ENCODE results near the gene GNA14.
"Not testable (repeated sequence)": the region's sequence is repeated elsewhere in the genome, so short reads cannot be mapped to it uniquely, and the experiment has no call there.

The GNA14 gene

DNA sequence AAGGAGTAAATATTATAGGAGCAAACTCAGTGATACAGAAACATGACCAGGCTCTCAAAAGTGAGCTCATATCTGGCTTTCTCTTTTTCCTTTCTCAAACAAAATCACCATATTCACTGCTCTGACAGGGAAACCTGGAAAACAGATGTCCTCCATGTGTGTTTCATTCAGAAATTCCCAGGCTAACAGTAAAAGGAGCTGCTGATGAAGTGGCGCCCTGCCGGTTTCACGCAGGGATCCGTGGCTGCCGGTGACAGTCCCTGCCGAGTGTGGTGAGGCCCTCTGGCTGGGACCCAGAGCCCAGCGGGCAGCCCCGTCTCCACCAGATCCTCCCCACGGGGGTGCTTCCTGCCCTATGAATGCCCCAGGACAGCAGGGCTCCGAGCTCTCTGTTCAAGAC, 208.1 kb downstream of the GNA14 start:
- no peak for DNase-seq

DNA sequence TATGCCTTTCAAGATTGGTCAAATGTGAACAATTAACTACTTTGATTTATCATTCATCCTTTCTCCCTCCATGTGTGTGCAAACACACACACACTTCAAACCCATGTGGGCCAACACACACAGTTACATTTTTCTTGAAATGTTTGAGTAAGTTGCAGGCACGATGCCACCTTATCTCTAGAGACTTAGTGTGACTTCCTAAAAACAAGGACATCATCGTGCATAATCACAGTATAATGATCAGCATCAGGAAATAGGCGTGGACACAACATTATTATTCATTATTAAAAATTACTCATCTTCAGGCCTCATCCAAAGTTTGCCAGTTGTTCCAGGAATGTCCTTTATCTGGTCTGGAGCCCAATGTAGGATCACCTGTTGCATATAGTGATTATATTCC, 209.5 kb downstream of the GNA14 start:
- DNase-seq, result no peak

DNA sequence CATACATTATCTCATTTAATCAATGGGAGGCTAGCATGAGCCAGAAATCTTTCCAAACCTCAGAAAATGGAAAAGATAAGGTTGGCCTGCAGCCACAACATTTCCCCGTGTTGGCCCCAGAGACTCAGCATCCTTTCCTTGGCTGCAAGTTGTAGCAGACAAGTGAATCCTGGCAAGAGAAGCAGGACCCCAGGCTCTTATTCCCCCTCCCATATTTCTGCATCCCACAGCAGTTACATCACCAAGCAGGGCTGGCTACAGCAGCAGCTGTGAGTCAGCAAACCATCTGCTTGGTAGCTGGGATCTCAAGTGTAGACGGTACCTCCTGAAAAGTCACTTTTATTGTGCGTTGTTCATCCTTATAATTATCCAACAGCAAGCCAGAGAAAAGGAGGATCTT, 212.4 kb downstream of the GNA14 start:
- no peak for DNase-seq

DNA sequence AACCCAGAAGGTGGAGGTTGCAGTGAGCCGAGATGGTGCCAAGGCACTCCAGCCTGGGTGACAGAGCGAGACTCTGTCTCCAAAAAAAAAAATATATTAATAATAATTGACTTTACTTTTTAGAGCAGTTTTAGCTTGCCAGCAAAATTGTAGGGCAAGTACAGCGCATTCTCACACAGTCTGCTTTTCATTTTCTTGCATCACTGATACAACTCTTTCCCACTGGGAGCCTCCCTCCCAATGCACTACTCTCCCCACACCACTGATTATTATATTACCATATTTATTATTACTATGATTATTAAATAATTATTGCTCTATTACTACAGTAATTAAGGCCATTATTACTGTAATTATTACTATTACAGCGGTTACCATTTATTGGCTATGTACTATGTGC, 212.8 kb downstream of the GNA14 start:
- DNase-seq, result no peak

DNA sequence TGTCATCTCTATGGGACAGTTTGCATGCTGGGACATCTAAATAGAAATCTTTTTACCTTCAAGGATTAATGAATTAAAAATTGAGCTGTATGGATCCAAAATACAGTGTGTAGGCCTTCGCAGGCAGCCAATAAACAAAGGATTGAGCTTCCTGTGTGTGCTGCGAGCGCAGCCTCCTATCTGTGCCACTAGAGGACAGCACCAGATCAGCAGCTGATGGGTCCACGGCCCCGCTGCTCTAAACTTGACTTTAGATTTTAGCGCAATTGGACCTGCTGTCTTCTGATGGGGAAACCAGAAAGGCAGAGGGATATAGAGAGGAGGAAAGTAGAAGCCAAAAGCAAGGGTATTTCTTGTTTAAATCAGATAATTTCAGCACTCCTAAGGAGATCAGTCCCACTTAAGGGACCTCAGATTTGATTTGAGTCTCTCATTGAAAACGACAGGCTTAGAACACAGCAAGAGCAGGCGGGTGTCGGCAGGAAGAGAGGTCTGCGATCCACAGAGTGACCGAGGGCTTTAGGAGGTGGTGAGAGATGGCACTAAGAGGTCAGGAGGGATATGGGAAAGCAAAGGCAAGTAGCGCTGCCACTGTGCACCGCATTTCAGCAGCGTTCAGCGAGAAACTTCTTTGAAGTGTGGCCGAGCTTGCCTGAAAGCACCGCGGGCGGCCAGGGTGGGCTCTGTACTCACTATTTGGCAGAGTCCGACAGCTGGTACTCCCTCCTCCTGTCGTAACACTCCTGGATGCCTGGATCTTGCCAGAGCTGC, 214.3 kb downstream of the GNA14 start:
- DNase-seq, result peak; percentile 35

DNA sequence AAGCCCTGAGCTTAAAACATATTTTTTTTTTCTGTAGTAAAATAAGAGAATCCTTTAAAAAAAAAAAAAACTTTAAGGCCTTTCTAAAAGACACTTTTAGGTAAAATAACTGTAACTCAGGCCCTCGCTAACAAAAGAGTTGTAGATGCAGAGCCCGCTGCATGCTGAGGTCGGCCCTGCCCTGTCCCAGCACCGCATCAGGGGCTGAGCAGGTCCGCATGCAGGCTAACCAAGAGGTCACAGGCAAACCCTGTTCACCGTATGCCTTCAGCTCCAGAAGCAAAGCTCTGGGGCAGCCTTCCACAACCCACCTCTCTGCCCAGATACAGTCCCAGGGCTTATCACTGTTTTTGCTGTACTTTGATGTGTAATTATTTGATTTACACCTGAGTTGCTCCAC, 216.1 kb downstream of the GNA14 start:
- no peak for DNase-seq

DNA sequence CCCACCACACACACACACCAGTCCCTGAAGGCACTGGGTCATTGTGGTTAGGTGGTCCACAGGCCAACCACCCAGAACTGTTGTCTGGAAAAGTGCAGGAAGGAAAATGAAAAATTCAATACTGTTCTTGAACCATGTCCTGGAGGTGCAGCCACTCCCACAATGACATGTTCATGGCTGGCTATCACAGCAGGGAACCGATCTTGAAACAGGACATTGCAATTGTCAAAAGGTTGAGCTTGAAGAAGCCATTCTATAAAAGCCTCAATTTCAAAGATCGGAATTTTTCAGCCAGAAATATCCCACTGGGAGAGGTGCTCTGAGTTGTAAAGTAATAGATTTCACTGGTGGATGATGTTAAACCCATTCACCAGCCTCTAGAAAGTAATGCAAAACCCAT, 218.2 kb downstream of the GNA14 start:
- no peak for DNase-seq

DNA sequence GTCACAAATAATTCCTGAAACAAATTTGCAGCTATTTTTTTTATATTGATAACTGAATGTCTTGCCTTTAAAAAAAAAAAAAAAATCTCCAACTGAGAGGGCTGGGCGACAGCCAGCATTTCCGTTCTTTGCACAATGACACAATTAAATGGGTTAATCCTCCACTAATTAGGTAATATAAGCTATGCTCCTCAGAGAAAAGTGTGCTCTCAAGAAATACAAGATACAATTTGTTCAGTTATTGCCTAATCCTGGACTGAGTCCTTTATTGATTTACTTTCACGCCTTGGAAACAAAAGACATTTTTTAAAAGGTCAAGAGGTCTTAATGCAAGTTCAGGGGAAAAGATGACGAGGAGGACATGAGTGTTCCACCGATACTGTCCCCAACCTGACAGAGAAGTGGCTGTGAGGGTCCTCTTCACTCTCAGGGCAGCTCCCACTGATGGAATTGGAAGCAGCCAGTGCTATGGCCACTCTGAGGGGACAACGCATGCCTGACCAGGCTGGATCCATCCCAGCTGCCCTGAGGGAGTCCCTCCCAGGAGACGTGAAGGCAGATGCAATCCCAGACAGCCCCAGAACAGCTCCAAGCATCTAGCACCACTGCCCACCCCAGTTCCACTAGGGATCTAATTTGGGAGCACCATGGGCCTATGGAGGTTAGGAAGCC, 220.7 kb downstream of the GNA14 start:
- no peak for DNase-seq

DNA sequence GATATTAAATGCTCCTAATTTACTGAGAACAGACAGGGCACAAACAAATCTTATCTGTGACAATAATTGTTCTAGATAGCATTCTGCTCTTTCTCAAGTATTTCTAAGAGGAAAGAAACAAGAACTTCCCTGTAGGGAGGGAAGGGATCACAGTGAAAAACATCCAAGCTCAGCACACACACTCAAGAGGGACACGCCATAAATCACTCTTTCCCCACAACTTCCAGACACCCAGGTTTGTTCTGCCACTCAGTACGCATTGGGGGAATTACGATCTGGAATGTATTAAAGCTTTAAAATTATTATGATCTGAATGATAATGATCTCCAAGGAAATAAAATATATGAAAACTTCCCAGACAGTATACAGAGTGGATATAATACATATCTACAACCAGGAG, 221.4 kb downstream of the GNA14 start:
- DNase-seq, result no peak

DNA sequence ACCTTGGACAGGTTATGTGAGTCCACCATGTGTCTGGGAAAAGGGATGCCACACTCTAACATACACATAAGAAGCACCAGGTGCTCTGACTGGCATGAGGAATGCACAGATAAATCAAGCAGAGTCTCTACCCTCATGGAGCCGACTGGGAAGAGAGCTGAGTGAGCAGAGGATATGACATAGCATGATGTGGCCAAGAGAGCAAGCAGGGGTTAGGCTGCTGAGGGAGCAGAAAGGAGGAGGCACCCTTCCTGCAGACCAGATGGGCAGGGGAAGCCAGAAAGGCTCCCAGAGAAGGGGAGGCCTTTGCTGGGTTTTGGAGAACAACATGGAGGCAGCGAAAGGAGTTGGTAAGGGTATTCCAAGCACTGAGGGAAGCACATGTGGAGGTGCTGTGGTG, 223.1 kb downstream of the GNA14 start:
- DNase-seq, result no peak

DNA sequence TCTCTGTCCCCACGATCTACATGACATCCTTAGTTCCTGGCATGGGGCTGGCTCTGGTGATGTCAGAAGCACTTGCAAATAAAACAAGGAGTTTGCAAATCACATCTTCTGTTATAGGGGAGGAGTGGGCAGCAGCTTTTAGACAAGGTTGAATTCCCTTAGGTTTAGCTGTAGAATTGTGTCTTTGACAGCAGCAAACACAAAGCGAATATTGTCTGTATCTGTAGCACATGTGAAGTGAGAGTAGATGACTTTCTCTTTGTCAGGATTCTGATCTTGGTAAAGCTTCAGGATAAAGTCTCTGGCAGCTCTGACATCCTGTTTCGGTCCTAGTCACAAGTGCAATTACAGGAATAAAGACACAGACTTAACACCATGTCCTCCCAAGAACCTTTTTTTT, 224.3 kb downstream of the GNA14 start:
- DNase-seq, result no peak

DNA sequence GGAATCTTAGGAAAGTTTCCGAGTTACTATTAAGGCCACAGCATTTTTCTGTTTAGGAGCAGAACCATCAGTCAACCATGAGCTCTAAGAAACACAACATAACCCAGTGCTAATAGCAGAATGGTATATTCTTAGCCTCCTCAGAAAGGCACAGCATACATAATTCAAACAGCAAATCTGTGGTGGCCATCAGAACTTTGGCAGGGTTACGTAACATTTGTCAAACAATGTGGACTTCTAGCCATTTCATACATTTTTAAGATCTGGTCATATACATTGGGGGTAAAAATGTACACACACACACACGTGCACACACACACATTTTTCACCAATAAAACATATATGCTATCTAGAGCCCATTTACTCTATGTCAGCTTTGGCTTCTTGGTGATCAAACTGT, 225.2 kb downstream of the GNA14 start:
- no peak for DNase-seq

DNA sequence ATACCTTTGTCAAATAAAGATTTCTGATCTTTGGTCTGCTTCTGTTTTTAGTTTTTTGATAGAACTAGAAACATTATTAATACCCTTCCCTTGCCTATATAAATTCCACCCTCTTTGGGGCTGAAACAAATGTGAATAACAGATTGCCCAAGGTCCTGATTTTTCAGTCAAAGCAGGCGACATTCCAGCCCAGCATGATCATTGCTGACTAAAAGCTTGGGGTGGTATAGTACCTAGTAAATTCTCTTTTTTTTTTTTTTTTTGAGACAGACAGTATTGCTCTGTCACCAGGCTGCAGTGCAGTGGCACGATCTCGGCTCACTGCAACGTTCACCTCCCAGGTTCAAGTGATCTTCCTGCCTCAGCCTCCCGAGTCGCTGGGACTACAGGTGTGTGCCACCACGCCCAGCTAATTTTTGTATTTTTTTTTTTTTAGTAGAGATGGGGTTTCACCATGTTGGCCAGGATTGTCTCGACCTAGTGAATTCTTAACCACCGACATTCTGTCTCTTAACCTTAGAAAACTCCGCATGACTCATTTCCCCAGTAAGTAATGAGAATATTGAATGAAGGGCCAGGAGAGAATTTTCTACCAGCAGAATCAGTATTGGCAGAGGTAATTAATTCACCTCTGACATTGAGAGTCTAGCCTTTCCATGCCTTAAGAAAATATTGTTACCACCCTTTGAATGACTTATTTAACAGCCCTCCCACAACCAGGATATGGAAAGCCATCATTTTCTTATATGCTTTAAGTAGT, 226.4 kb downstream of the GNA14 start:
- no peak for DNase-seq

DNA sequence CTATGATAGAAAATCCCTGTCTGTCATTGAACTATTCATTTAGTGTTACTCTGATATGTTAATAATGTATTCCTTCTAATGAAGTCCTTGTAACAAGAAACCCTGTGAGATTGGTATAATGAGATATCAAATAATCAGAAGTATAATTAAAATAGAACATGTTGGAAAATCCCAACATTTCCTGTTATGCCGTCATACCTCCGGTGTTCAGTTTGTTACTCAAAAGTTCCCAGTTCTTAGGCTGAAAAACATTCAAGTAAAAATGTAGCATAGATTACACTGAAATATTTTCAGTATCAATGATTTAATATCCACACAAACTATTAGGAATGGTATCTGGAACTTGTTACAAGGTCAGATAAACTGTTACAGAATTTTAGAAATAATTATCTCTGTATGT, 227.5 kb downstream of the GNA14 start:
- no peak for DNase-seq

DNA sequence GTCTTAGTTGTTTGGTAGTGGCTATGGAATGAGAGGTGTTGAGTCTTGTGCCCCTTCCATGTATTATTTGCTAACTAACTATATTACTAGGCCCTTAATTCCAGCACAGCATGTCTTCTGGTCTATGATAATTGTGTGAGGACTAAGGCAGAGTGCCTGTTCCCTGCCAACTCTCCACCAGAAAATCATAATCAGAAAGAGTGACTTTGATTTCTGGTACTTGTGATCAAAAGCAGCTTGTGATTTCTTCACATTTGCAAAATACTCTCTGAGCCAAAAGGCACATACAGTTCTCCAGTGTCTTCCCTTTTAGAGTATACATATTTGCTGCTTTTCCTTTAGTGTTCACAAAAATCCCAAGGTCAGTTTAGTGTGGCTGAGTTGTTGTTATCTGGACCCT, 229.9 kb downstream of the GNA14 start:
- DNase-seq, result no peak

DNA sequence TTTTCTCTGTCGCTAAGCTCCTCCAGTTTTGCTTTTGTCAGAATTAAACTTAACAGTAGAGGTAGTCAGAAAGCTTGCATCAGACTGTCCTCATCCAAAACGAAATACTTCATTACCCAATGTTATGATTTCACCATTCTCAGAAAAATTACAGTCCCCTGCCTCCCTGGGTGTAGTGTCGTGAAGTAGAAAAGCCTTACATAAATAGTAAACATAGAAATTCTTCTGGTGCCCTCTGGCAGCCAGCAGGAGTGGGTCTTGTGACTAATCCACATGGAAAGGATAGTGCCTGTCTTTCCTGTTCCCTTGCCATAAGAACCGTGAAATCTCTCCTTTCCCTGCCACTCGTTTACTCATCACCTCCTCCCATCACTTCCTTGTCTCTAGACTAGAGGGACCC, 230.6 kb downstream of the GNA14 start:
- DNase-seq, result no peak

DNA sequence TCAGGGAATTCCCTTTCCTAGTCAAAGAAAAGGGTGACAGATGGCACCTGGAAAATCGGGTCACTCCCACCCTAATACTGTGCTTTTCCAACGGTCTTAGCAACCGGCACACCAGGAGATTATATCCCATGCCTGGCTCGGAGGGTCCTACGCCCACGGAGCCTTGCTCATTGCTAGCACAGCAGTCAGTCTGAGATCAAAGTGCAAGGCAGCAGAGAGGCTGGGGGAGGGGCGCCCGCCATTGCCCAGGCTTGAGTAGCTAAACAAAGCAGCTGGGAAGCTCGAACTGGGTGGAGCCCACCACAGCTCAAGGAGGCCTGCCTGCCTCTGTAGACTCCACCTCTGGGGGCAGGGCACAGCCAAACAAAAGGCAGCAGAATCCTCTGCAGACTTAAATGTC, 239.6 kb downstream of the GNA14 start:
- not testable (repeated sequence) for DNase-seq

DNA sequence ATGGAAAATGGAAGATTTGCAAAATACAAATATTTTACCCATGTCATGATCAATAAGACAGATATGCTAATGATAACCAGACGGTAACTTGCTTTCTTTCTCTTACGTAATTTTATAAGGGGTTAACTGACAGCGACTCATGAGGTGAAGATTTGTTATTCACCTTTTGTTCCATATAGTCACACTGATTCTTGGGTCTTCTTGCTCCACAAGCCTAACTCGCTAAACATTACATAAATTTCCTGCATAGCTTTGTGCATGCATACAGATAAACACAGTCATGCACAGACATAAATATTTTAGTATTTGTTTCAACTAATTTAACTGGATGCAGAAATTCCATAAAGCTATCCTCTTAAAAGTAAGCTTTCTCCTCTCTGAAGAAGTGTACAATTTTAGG, 244.9 kb downstream of the GNA14 start:
- DNase-seq, result no peak

DNA sequence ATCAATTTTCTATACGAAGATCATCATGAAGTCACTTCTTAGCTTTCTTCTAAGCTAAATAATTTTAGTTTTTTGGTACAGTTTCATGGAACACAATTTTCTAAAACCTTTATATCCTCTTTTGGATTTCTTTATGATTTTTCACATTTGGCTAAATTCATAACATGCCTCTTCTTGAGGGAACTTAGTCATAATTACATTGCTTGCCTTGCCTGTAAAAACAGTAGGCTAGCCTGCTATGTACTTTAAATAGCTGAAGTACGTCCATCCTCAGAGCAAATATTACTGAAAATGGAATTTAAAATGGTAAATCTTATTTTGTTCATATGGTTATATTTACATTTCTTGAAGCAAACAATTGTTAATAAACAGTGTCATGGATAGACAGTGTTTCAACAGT, 245.8 kb downstream of the GNA14 start:
- DNase-seq, result no peak

DNA sequence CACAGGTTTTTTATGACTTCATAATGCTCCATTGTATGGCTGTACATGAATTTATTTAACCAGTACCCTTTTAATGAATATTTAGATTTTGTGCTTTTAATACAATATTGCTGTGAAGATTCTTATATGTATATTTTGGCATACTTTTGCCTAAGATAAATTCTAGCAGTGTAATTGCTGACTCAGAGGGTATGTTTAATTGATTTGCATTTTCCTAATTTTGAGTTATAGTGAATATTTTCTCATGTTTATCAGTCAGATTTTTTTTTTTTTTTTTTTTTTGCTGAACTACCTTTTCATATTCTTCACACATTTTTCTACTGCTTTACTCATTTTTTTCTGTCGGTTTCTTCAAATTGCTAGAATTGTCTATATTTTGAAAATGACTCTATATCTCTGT, 248.2 kb downstream of the GNA14 start:
- DNase-seq, result no peak

DNA sequence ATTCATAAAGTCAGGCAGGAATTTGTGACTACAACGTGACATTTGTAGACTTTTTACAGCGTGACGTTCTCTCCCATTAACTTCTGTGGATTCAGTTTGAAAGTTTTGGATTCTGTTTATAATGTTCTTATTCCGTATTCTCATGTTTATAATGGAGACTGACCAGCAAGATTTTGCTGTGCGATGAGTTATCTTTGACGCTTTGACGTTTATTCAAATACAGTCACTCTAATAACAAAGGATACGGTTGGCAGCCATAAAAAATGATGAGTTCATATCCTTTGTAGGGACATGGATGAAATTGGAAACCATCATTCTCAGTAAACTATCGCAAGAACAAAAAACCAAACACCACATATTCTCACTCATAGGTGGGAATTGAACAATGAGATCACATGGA, 249.5 kb downstream of the GNA14 start:
- DNase-seq, result not testable (repeated sequence)

DNA sequence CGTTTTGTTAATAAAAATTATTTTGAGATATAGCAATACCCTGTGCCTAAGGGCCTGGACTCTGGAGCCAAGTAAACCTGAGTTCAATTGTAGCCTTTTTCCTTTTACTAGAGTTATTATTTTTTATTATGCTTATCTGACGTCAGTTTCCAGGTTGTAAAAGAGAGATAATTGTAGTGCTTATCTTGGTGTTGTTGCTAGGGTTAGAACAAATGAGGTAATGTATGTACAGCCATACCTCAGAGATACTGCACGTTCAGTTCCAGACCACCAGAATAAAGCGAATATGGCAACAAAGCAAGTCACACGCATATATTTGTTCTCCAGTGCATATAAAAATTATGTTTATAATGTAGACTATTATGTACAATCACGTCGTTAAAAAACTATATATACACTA, 255.8 kb downstream of the GNA14 start:
- no peak for DNase-seq

DNA sequence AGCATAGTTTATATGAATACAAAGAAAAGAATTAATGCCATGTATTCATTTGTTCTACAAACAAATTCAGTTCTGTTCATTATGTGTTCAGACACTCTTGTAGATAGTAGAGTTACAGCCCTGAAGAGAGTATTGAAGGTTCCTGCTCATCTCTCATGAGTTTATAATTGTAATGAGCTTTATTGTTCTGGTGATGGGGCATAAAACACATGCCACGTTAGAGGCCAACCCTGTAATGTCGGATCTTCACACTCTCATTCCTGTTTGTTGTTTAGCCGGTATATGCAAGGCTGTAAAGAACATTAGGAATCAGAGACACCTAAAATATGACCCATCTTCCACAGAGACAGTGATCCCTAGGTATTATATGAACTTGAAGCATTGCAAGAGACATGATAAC, 256.3 kb downstream of the GNA14 start:
- DNase-seq, result no peak

DNA sequence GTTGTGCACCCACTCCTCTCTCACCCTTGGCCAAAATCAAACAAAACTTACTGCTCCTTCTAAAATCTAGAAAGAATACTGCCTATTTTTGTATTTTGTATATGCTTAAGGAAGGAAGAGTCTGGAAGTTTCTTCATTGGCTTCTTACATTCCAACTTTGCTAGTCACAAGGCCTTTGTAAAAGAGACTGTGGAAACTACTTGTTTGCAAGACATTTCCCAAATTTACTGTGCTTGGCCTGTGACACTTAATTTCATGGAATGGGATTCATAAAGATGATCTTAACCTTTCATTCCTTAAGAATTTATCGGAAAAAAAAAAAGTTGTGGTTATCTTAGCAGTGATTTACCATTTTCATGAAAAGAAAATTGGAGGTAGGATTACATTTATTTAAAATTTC, 261.9 kb downstream of the GNA14 start:
- DNase-seq, result no peak

All from NCI-H2029 treated with DMSO at 0.1 percent for 48 hours (cell line).